ENCODE measurements around the gene TNFRSF25. TPM values are rescaled to one million over a fixed set of nuclear protein-coding genes. Genes with fewer than 3 reads are reported as not detected.

Gene TNFRSF25
- total RNA-seq, 2 donors from 2014 or later = 68.0 to 88.5 TPM

Other genes starting within 250 kb of the TNFRSF25 start
- gene ICMT, start 230.2 kb downstream of the TNFRSF25 start, total RNA-seq = 10 to 100 TPM; 31.6 to 34.1 TPM
- gene HES3, start 222.0 kb downstream of the TNFRSF25 start, total RNA-seq = not detected
- gene GPR153, start 205.1 kb downstream of the TNFRSF25 start, total RNA-seq = under 1 TPM; 0.31 to 0.73 TPM
- 10 to 100 TPM; 46.0 to 75.8 TPM for gene ACOT7, start 72.4 kb downstream of the TNFRSF25 start, total RNA-seq
- 1 to 10 TPM in 1 of 2 donors, under 1 TPM in 1; 0.35 to 1.1 TPM for gene HES2, start 46.3 kb downstream of the TNFRSF25 start, total RNA-seq
- 1 to 10 TPM in 1 of 2 donors, under 1 TPM in 1; 0.89 to 1.9 TPM for gene ESPN, start 41.4 kb downstream of the TNFRSF25 start, total RNA-seq
- 1 to 10 TPM; 2.8 to 3.9 TPM for gene PLEKHG5, start 25.5 kb upstream of the TNFRSF25 start, total RNA-seq
- 10 to 100 TPM; 37.5 to 42.1 TPM for gene NOL9, start 88.3 kb upstream of the TNFRSF25 start, total RNA-seq
- gene TAS1R1, start 89.1 kb upstream of the TNFRSF25 start, total RNA-seq = not detected
- 10 to 100 TPM; 22.8 to 25.8 TPM for gene ZBTB48, start 113.8 kb upstream of the TNFRSF25 start, total RNA-seq
- 10 to 100 TPM; 22.9 to 38.9 TPM for gene KLHL21, start 136.7 kb upstream of the TNFRSF25 start, total RNA-seq
- gene PHF13, start 147.6 kb upstream of the TNFRSF25 start, total RNA-seq = 10 to 100 TPM; 15.5 to 33.4 TPM
- 10 to 100 TPM; 20.2 to 52.6 TPM for gene THAP3, start 158.7 kb upstream of the TNFRSF25 start, total RNA-seq
- 10 to 100 TPM; 23.4 to 61.3 TPM for gene DNAJC11, start 235.6 kb upstream of the TNFRSF25 start, total RNA-seq

All from activated naive CD4-positive, alpha-beta T cell treated with anti-CD3 and anti-CD28 coated beads, Interleukin-2, amount 50 U/mL, for 72 hours (primary cell).